HS-5 (cell line): Measurements from ENCODE around the gene TMEM128.
"Not testable (repeated sequence)": the region's sequence is repeated elsewhere in the genome, so short reads cannot be mapped to it uniquely, and the experiment has no call there.

Source experiments
- DNase-seq: peaks from one replicate; pipeline ENCODE4 v3.0.0-alpha.2; 2012; ENCODE audit warnings: low read depth

TMEM128 gene, protein sequence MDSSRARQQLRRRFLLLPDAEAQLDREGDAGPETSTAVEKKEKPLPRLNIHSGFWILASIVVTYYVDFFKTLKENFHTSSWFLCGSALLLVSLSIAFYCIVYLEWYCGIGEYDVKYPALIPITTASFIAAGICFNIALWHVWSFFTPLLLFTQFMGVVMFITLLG

GRCh38 chr4:4248029-4248884, at the start of gene TMEM128:
Gene TMEM128, minus strand, starts transcription at chr4:4248223. Its CDS starts 21 bp downstream, at chr4:4248202.
- peak; percentile 84 for DNase-seq

- no peak for DNase-seq
Observed at GRCh38 chr4:4296283-4296846, 48.3 kb upstream of the TMEM128 start.

DNA sequence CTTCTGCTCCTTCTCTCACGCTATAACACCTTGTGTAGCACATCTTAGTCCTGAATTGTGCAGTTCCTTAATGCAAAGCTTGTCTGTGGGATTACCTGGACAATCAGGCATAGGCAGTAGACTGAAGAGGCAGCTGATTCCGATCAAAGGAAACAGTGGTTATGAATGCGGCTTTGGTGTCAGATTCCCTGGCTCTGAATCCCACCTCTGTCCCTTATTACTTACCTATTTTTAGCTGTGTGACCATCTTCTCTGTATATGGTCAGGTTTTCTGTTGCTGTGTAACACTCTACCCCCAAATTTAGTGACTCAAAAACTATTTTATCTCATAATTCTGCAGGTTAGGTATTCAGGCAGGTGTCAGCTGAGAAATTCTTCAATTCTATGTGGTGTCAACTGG, 45.3 kb upstream of the TMEM128 start:
- DNase-seq = no peak

DNA sequence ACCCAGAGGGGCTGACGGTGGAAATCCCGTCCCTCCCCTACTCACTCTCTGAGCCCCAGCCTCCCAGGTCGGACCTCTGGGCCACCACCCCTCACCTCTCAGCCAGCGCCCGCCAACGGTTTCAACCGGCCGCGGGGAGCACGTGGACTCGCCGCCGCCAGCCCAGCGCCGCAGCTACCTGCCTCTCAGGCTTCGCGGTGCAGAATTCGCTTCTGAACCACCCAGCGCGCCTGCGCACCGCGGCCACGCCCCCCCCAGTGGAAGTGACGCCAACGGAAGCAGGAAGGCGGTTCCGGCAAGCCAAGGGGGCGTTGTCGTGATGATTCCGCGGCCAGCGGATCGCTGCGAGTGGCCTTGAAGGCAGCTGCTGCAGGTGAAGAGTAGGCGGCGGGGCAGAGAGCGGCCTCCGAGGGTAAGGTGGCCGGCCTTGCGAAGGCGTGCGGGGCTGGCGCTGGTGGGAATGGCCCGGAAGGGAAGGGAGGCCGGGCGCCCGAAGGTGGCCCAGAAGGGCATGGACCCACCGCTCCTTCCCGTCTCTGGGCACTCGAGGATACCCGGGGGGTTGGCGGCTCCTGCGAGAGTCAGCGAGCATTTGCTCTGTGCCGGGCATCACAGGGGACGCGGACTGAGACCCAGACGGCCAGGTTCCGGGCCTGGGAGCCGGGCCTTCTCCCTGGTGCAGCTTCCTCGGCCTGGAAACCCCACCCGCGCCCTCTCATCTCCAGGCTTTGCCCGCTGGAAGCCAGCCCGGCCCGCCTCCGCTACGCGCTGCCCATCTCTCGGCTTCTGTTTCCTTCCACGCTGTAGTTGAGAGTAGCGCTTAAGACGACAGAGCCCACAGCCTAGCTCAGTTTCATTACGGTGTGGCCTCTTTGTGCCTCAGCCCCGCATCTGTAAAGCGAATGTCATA, 42.2 kb upstream of the TMEM128 start, which contains the start of the genes LYAR and ZBTB49:
LYAR (minus strand) TSS at position 214 of the 910 bp plus-strand sequence. CDS start 6,412 bp downstream, outside the sequence.
ZBTB49 (plus strand) TSS at position 311 of the 910 bp plus-strand sequence. CDS start 9,695 bp downstream, outside the sequence.
- peak; percentile 69 for DNase-seq

DNA sequence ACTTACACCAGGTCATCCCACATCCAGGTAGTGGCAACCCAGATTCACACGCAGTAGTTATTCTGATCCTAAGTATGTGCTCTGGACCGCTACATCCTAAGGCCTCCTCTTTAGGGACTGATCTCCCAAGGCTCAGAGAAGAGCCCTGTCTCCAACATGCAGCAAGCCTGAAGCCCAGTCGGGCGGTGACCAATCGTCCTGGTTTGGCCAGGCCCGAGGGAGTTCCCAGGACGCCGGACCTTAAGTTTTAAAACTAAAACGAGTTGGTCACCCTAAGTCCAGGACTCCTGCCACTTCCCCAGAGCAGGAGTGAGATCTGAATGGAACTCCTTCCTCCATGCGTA, 41.5 kb upstream of the TMEM128 start:
- no peak for DNase-seq

- no peak for DNase-seq
Observed at GRCh38 chr4:4289055-4289454, 41.0 kb upstream of the TMEM128 start.

DNA sequence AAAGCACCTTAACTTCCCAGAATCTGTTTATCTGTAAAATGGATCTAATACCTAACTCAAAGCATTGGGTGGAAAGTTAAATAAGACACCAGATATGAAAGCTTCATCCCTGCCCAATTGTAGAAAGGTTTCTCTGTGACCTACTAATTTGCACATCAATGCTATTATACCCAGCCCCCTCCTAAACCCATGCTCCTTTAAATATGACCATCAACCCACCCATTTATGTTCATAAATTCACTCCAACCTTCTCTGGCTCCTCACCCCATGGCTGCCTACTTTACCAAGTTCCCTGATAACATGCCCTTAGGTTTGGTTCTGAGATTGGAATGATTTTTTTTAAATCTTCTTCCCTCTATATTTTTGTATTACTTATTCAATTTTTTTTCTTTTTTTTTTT, 40.1 kb upstream of the TMEM128 start:
- no peak for DNase-seq

- DNase-seq = no peak
Observed at GRCh38 chr4:4284827-4285618, 37.0 kb upstream of the TMEM128 start.

- DNase-seq = no peak
Observed at GRCh38 chr4:4281787-4282186, 33.8 kb upstream of the TMEM128 start.

DNA sequence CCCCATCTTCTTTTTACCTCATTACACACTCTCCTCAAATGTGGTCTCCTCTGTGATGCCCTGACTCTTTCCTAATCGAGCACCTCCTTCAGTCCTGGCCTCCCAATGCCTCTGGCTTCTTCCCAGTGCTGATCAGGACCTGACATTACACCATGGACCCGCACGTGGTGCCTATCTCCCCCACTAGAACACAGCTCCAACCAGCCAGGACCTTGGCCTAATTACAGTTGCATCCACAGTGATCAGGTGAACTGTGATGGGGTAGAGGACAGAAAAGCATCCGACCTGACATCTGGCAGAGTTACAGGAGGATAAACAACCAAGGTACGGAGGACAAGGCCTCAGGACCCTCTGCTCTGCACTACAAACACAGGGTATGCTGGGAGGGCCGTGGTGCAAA, 29.5 kb upstream of the TMEM128 start:
- DNase-seq = no peak

DNA sequence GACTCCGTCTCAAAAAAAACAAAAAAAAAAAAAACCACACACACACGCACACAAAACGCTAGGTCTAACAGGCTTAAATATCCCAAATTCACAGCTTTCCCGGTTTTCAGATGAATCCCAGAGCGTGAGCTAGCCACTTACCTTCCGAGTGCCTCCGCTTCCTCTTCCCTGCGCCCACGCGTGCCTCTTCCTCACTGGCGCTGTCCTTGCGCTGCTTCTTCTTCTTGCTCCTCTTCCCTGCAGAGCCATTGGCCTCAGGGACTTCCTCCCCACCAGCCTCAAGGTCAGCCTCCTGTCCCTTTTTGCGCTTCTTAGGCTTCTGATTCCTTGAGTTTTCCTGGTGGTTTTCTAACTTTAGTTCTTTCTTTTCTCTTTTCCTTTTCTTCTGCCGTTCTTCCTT, 26.2 kb upstream of the TMEM128 start:
- no peak for DNase-seq

- no peak for DNase-seq
Observed at GRCh38 chr4:4271912-4272311, 23.9 kb upstream of the TMEM128 start.

GRCh38 chr4:4270529-4270928, 22.5 kb upstream of the TMEM128 start:
- DNase-seq = no peak

- no peak for DNase-seq
Observed at GRCh38 chr4:4269856-4270255, 21.8 kb upstream of the TMEM128 start.

- no peak for DNase-seq
Observed at GRCh38 chr4:4269331-4269731, 21.3 kb upstream of the TMEM128 start.

GRCh38 chr4:4268776-4269175, 20.8 kb upstream of the TMEM128 start:
- DNase-seq = no peak

DNA sequence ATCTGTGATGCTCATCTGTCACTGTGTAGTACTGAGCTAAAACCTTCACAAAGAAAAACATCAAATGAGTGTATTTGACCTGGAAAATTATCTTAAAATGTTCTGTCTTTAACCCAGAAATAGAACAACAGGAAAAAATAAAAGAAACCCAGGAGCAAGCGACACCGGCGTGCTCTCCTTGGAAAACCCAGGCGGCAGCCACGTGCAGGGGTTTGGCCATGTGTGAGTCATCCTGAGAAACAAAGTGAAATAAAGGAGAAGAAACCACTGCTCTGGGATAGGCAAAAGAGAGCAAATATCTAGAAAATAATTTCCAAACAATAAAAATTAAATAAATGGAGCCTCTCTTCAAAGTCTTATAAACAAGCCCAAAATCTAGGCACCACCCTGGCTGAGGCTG, 20.0 kb upstream of the TMEM128 start:
- no peak for DNase-seq

- DNase-seq = no peak
Observed at GRCh38 chr4:4260185-4260751, 12.2 kb upstream of the TMEM128 start.

DNA sequence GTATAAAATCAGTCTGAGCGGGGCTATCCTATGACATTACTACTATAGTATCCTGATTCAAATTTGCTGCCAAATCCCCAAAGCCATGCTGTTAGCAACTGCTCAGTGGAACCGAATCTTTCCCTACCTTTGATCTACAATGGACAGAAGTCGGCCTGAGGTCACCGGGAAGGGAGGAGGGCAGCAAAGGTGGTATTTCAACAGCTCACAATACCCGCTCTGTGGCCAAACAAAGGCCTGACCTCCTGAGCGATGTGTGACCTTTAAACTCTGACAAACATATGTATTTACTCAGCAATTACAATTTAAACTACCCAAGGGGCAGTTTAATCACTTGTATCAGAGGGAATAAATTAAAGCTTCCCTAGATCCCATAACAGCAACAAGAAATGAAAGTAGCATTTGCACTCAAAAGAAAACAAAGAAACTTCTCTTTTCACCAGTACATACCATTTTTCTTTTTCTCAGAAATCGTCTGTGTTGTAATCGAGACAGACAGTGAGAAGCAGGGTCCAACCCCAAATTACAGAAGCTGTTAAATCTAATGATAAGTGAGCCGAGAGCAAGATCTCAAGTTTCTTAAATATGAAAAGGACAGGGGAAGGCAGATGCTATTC, 11.6 kb upstream of the TMEM128 start:
- DNase-seq = no peak

DNA sequence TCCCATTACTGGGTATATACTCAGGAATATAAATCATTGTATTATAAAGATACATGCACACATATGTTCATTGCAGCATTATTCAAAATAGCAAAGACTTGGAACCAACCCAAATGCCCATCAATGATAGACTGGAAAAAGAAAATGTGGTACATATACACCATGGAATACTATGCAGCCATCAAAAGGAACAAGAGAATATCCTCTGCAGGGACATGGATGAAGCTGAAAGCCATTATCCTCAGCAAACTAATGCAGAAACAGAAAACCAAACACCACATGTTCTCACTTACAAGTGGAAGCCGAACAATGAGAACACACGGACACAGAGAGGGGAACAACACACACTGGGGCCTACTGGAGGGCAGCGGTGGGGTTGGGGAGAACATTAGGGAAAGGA, 9.7 kb upstream of the TMEM128 start:
- DNase-seq = not testable (repeated sequence)
